Measurements from ENCODE around the gene ZNF219.

- TF ChIP-seq GATA3 (IDR thresholded peaks at IDR 0.05; ENCODE audit: low read depth, low read length) (no peak), GATA2 (IDR thresholded peaks at IDR 0.05; ENCODE audit: low read depth, low read length) (no peak)
These were observed 29.7 kb downstream of the ZNF219 start for GRCh38 chr14:21068521-21069387.

Data from SH-SY5Y (cell line).